SK-N-MC (cell line): Measurements from ENCODE around the gene PLAU.

Experiments
- DNase-seq: peaks from one replicate; pipeline ENCODE4 v3.0.0-alpha.2; 2011; ENCODE audit warnings: low read depth, low spot score
- H3K27ac ChIP-seq: fragments of 200-600 bp; sonication (generic); 2 replicates; pipeline ENCODE4 v1.5.1; 2016; ENCODE audit warnings: mixed run types
- H3K36me3 ChIP-seq: fragments of 200-600 bp; sonication (generic); 2 replicates; pipeline ENCODE4 v1.6.1; 2017; ENCODE audit warnings: antibody characterized with exemption, low read length, mixed read lengths; ENCODE audit not compliant: insufficient read depth
- H3K4me3 ChIP-seq: fragments of 200-600 bp; sonication (generic); 2 replicates; pipeline ENCODE4 v1.5.1; 2016
- H3K9ac ChIP-seq: fragments of 200-600 bp; sonication (generic); 2 replicates; pipeline ENCODE4 v1.8.0; 2017; ENCODE audit warnings: mixed run types, mixed read lengths; ENCODE audit not compliant: insufficient read length
- H3K9me3 ChIP-seq: fragments of 200-600 bp; sonication (generic); 2 replicates; pipeline ENCODE4 v1.6.1; 2017; ENCODE audit warnings: low read depth, mild to moderate bottlenecking, antibody characterized with exemption, low read length, moderate library complexity, mixed read lengths
- EZH2 ChIP-seq: fragments of 200-600 bp; sonication (generic); IDR thresholded peaks from one replicate; pipeline ENCODE4 v1.6.1; 2017; ENCODE audit warnings: antibody characterized with exemption
- FOXP2 ChIP-seq: optimal IDR thresholded peaks from 2 replicates; pipeline ENCODE3; 2011; ENCODE audit warnings: mild to moderate bottlenecking, moderate library complexity; ENCODE audit not compliant: insufficient read depth; ENCODE audit errors: extremely low read length, control extremely low read depth
- POLR2AphosphoS5 ChIP-seq: IDR thresholded peaks from 2 replicates; pipeline ENCODE4 v1.6.1; 2012; ENCODE audit warnings: mild to moderate bottlenecking, low read depth, low read length, borderline replicate concordance

PLAU gene

DNA sequence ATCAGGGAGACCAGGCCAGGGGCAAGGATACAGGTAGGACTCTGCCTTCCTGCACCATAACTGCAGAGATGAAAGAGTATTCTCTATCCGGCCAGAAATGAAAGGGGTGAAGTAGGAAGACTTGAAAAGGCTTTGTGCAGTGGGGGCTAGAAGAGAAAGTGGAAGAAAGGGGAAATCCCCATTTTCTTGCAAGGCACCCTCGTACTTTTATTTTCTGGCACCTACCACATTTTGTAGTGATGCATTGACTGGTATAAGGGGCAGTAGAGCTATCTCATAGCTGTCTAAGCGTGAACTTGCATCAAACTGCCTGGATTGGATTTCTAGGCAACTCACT, 35.8 kb upstream of the PLAU start:
- TF ChIP-seq EZH2: no peak
- TF ChIP-seq POLR2AphosphoS5: no peak
- TF ChIP-seq FOXP2: no peak
- Histone ChIP-seq H3K36me3 (no peaks in the 10 kb centered on the region), H3K9ac (no peak overlapping the region), H3K27ac (no peak overlapping the region), H3K9me3 (no peaks in the 10 kb centered on the region), H3K4me3 (peak overlapping the region; percentile 71)
- no peak for DNase-seq

DNA sequence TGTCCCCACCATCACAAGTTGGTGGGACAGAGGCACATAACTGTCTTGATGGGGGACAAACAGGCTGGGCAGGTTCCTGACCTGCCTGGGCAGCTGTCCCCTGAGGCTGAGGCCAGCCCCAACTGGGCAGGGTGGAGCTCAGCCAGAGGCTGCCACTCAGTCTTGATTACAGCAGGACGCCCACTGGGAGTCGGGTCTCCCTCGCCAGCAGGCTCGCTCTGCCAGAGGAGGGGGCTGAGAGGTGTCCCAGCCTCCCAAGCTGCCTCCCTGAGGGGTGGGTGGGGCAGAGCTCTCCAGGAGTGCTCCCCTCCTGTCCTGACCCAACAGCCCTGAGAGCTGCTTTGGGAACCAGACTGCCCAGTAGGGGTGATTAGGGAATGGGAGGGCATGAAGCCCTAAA, 34.8 kb upstream of the PLAU start:
- DNase-seq: no peak
- Histone ChIP-seq H3K36me3 (no peaks in the 10 kb centered on the region), H3K9me3 (no peaks in the 10 kb centered on the region), H3K27ac (no peak overlapping the region), H3K4me3 (no peak overlapping the region), H3K9ac (no peak overlapping the region)
- TF ChIP-seq EZH2: no peak
- TF ChIP-seq FOXP2: no peak
- no peak for TF ChIP-seq POLR2AphosphoS5

DNA sequence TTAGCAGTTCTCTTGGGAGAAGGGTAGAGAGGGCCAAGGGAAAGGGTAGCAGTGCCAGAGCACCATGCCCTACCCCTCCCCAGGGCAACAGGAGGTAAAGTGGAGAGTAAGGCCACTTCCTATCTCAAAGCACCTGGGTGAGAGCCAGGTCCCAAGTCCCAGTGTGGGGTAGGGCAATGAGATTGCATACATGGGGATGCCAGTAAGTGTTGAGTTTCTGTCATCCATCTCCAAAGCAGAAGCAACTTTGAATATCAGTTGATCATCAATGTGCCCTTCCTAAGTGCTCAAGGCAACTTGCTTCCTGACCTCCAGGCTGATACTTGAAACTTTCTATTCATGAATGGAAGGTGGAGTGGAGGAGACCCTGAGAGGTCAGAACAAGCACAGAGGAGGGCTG, 34.4 kb upstream of the PLAU start:
- no peak for TF ChIP-seq FOXP2
- no peak for TF ChIP-seq EZH2
- no peak for TF ChIP-seq POLR2AphosphoS5
- Histone ChIP-seq H3K9ac (no peak overlapping the region), H3K4me3 (no peak overlapping the region), H3K9me3 (no peaks in the 10 kb centered on the region), H3K36me3 (no peaks in the 10 kb centered on the region), H3K27ac (no peak overlapping the region)
- no peak for DNase-seq

DNA sequence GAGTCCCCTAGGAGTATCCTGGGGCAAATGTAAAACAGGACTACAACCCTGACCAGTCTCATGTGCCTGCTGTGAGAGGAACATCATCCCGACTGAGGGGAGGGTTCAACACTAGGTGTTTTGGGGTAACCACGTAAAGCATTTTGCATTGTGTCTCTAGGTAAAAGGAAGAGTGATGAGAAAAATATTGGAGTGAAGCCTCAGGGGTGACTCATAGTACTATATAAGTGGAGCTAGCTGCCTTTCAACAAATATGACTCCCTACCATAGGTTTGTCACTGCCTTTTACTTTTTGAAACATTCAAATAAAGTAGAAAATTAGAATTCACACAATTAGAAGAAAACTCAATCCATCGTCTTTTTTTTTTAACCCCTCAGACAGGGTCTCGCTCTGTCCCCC, 34.0 kb upstream of the PLAU start:
- TF ChIP-seq EZH2 (no peak), POLR2AphosphoS5 (no peak), FOXP2 (no peak)
- no peak for DNase-seq
- Histone ChIP-seq H3K9me3 (no peaks in the 10 kb centered on the region), H3K36me3 (no peaks in the 10 kb centered on the region), H3K27ac (no peak overlapping the region), H3K9ac (no peak overlapping the region), H3K4me3 (no peak overlapping the region)

DNA sequence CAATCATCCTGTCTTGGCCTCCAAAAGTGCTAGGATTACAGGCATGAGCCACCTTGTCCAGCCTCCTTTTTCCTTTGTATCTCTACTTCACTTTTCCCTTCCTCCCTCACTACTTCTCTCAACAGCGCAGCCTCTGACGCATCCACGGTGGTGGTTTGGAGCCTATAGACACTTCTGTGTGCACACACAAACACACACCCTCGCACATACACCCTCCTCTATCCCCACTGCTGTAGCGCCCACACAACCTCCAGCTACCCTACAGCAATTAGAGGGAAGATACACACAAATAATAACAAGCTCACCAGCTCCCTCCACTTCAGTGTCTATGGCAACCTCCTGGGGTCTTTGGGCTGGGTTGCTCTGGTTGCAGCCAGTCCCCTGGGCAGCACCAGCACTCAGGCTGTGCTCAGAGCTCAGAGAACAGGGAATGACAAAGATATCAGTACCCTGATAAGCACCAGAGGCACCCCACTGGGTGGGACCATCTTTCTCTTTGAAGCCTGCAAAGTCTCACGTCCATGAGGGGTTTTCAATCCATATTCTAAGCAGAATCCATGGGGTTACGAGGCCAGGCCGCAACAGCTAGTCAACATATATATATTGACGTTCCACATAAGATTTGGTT, 33.3 kb upstream of the PLAU start:
- Histone ChIP-seq H3K9me3 (no peaks in the 10 kb centered on the region), H3K4me3 (no peak overlapping the region), H3K9ac (no peak overlapping the region), H3K27ac (no peak overlapping the region), H3K36me3 (no peaks in the 10 kb centered on the region)
- TF ChIP-seq EZH2 (no peak), POLR2AphosphoS5 (no peak), FOXP2 (no peak)
- no peak for DNase-seq

DNA sequence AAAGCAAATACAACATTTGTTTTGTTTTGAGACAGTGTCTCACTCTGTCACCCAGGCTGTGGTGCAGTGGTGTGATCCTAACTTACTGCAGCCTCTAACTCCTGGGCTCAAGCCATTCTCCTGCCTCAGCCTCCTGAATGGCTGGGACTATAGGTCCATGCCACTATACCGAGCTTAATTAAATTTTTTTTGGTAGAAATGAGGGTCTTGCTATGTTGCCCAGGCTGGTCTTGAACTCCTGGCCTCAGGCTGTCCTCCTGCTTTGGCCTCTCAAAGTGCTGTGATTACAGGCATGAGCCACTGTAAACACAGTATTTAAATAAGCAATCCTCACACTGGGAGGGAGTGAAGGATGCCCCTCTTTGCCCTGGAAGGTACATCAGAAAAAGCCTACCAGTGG, 32.6 kb upstream of the PLAU start:
- H3K27ac ChIP-seq: no peak overlapping the region
- H3K9ac ChIP-seq: no peak overlapping the region
- no peak for TF ChIP-seq FOXP2
- TF ChIP-seq POLR2AphosphoS5: no peak
- no peak for TF ChIP-seq EZH2
- DNase-seq: no peak
- H3K9me3 ChIP-seq: no peaks in the 10 kb centered on the region
- no peaks in the 10 kb centered on the region for H3K36me3 ChIP-seq
- H3K4me3 ChIP-seq: no peak overlapping the region

DNA sequence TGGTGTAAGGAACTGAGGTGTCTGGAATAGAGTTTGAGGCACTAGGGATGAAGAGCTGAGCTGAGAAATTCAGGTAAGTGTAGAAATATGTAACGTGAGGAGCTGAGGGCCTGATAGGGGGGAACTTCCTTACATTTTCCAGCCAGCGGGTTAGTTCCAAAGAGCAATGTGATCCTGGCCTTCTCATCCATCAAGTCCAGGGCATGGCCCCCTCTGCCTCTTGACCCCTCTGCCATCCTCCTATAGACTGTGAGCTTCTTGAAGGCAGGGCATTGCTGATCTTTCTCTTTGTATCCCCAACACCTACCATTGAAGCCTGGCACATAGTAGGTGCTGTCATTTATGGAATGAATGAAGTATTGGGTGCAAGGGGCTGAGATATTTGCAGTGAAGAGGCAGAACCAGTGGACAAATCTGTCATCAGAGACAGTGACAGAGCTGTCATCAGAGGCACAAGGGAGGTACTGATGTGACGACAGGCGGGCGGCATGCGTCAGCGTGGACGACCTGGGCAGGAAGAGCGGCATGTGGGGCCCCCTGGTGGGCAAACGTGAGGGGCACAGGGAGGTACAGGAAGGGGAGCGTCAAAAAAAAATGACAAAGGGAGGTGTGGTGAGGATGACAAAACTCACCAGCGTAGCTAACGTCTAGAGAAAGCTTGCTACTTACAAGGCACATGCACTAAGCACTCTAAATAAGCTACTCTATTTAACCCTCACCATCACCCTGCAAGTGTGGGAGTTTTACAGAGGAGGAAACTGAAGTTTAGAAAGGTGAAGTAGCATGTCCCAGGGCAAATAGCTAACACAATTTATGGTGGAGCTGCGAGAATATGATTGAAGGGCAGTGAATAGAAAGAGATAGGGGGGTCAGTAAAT, 31.4 kb upstream of the PLAU start:
- H3K9me3 ChIP-seq: no peaks in the 10 kb centered on the region
- no peak overlapping the region for H3K4me3 ChIP-seq
- TF ChIP-seq EZH2 (no peak), FOXP2 (no peak), POLR2AphosphoS5 (no peak)
- H3K27ac ChIP-seq: no peak overlapping the region
- no peaks in the 10 kb centered on the region for H3K36me3 ChIP-seq
- H3K9ac ChIP-seq: no peak overlapping the region
- DNase-seq: no peak

DNA sequence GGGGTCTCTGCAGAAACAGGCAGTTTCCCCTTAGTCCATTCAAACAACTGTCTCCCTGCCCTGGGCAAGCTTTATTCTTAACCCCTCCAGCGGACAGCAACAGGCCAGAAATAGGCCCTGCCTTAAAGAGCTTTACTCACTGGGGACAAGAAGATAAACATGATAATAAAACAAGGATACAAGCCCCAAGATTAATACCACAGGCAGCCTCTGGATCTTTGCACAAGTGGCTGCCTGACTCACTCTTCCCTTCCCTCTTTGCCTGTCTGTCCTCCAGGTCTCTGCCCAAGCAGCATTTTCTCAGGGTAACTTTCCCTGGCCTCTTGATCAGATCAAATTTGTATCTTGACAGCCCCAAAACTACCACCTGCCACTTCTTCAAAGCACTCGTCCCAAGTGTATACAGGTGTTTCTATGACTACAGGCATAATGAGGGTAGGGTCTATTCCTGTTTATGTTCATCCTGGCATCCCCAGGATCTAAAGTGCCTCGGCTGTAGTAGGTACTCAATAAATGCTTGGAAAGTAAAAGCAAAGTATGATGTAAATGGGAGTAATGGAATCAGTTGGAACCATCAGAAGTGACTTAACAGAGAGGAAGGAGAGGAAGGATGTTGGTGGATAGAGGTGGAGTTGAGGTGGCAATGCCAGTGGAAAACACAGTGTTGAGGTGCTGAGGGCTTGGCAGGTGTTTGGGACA, 29.6 kb upstream of the PLAU start:
- Histone ChIP-seq H3K27ac (no peak overlapping the region), H3K9ac (no peak overlapping the region), H3K4me3 (no peak overlapping the region), H3K36me3 (no peaks in the 10 kb centered on the region), H3K9me3 (no peaks in the 10 kb centered on the region)
- no peak for TF ChIP-seq POLR2AphosphoS5
- no peak for TF ChIP-seq EZH2
- TF ChIP-seq FOXP2: no peak
- no peak for DNase-seq
